ENCODE measurements around the gene HSD17B4. TPM values are rescaled to one million over a fixed set of nuclear protein-coding genes. Genes with fewer than 3 reads are reported as not detected.

Gene HSD17B4
- total and polyA plus RNA-seq, 9 of the 15 experiments (the other 6 are each of a cell fraction or from before 2014, with no cell fraction given) = 50.6 to 187 (median 94.6) TPM

DNA sequence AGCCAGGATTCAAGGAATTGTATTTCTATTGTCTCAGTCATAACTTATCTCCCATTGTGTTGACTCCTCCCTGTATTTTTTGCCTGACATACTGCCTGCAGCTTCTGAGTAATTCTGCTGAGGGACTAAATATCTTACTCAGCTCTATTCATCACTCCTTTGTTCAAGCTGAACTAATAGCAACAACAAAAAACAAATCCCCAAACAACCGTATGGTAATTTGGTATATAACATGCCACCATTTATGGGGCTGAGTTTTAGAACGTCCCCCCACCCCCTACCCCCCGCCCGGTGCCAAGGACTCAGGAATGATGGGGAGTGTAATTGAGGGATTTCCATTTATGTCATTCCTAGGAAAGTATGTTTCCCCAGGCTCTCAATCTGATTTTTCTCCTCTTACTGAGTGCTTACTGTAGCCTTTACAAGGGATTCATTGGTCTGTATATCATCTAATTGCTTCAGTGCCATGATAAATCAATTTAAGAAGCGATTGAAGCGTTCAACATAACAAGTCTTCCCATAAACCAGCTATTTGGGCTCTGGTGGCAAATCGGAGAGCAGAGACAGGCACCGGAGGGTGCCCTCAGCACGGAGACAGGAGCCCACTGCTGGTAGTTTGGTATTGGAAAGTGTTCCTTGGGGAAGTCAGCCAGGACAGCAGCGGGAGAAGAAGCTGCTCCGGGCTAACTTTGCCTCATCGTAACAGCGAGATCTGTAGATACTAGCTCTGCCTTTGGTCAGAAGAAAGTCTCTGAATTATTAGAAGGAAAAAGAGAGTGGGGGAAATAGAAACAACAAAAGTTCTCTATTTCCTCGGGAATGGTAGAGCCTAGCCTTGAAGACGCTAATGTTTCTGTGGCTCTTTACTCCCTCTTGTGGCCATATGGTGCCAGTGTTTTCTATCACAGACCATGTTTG is 40.7 kb upstream of the HSD17B4 start (continued):
- no peak for TF ChIP-seq L3MBTL2 (IDR thresholded peaks at IDR 0.05)
- TF ChIP-seq EZH2 (IDR thresholded peaks at IDR 0.05; ENCODE audit: borderline replicate concordance, low read depth, low read length) = no peak
- TF ChIP-seq NELFE (IDR thresholded peaks at IDR 0.05; ENCODE audit: insufficient read depth, insufficient read length) = no peak
- TF ChIP-seq KLF1 (tag; IDR thresholded peaks at IDR 0.05) = no peak
- TF ChIP-seq DIDO1 (tag; IDR thresholded peaks at IDR 0.05; ENCODE audit: low read depth) = no peak
- TF ChIP-seq NCOR1 (IDR thresholded peaks at IDR 0.05) = no peak
- TF ChIP-seq THRAP3 (IDR thresholded peaks at IDR 0.05; ENCODE audit: borderline replicate concordance) = no peak
- no peak for TF ChIP-seq MCM5 (IDR thresholded peaks at IDR 0.05; ENCODE audit: low read depth)
- TF ChIP-seq STAG1 (CRISPR knock-in tag; IDR thresholded peaks at IDR 0.05; ENCODE audit: borderline replicate concordance) = peak; percentile 27; the same call in 1 of the 2 replicates
- TF ChIP-seq CCNT2 (IDR thresholded peaks at IDR 0.05; ENCODE audit: borderline replicate concordance, extremely low read depth, insufficient read length, low read depth, low read length) = no peak
- TF ChIP-seq FOXA3 (CRISPR knock-in tag; conservative IDR thresholded peaks at IDR 0.05 in 1 of 2, IDR thresholded peaks at IDR 0.05 in 1 of 2) = no peak
- TF ChIP-seq MCM3 (IDR thresholded peaks at IDR 0.05) = no peak
- TF ChIP-seq, protein P1, sequence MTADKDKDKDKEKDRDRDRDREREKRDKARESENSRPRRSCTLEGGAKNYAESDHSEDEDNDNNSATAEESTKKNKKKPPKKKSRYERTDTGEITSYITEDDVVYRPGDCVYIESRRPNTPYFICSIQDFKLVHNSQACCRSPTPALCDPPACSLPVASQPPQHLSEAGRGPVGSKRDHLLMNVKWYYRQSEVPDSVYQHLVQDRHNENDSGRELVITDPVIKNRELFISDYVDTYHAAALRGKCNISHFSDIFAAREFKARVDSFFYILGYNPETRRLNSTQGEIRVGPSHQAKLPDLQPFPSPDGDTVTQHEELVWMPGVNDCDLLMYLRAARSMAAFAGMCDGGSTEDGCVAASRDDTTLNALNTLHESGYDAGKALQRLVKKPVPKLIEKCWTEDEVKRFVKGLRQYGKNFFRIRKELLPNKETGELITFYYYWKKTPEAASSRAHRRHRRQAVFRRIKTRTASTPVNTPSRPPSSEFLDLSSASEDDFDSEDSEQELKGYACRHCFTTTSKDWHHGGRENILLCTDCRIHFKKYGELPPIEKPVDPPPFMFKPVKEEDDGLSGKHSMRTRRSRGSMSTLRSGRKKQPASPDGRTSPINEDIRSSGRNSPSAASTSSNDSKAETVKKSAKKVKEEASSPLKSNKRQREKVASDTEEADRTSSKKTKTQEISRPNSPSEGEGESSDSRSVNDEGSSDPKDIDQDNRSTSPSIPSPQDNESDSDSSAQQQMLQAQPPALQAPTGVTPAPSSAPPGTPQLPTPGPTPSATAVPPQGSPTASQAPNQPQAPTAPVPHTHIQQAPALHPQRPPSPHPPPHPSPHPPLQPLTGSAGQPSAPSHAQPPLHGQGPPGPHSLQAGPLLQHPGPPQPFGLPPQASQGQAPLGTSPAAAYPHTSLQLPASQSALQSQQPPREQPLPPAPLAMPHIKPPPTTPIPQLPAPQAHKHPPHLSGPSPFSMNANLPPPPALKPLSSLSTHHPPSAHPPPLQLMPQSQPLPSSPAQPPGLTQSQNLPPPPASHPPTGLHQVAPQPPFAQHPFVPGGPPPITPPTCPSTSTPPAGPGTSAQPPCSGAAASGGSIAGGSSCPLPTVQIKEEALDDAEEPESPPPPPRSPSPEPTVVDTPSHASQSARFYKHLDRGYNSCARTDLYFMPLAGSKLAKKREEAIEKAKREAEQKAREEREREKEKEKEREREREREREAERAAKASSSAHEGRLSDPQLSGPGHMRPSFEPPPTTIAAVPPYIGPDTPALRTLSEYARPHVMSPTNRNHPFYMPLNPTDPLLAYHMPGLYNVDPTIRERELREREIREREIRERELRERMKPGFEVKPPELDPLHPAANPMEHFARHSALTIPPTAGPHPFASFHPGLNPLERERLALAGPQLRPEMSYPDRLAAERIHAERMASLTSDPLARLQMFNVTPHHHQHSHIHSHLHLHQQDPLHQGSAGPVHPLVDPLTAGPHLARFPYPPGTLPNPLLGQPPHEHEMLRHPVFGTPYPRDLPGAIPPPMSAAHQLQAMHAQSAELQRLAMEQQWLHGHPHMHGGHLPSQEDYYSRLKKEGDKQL (CRISPR knock-in tag; IDR thresholded peaks at IDR 0.05; ENCODE audit: borderline replicate concordance) = no peak
- no peak for TF ChIP-seq ZNF347 (CRISPR knock-in tag; IDR thresholded peaks at IDR 0.05; ENCODE audit: low read depth)
- TF ChIP-seq DPF2 (IDR thresholded peaks at IDR 0.05) = no peak
- 0 out of 2 replicates have a peak, but pooled peaks have one; percentile 56 for TF ChIP-seq ZZZ3 (IDR thresholded peaks at IDR 0.05)
- TF ChIP-seq MAFF (IDR thresholded peaks at IDR 0.05; ENCODE audit: low read length) = no peak
- TF ChIP-seq, protein P2, sequence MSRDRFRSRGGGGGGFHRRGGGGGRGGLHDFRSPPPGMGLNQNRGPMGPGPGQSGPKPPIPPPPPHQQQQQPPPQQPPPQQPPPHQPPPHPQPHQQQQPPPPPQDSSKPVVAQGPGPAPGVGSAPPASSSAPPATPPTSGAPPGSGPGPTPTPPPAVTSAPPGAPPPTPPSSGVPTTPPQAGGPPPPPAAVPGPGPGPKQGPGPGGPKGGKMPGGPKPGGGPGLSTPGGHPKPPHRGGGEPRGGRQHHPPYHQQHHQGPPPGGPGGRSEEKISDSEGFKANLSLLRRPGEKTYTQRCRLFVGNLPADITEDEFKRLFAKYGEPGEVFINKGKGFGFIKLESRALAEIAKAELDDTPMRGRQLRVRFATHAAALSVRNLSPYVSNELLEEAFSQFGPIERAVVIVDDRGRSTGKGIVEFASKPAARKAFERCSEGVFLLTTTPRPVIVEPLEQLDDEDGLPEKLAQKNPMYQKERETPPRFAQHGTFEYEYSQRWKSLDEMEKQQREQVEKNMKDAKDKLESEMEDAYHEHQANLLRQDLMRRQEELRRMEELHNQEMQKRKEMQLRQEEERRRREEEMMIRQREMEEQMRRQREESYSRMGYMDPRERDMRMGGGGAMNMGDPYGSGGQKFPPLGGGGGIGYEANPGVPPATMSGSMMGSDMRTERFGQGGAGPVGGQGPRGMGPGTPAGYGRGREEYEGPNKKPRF (IDR thresholded peaks at IDR 0.05; ENCODE audit: low read depth, low read length) = no peak
- no peak for TF ChIP-seq ADNP (tag; IDR thresholded peaks at IDR 0.05)
- TF ChIP-seq ZNF76 (CRISPR knock-in tag; IDR thresholded peaks at IDR 0.05; ENCODE audit: borderline replicate concordance) = no peak
- TF ChIP-seq ZBTB7A (IDR thresholded peaks at IDR 0.05; ENCODE audit: borderline replicate concordance, control insufficient read depth, low read depth, low read length) = no peak
